Liver (tissue), 9 donors: ENCODE measurements around the gene NUDC. TPM values are rescaled to one million over a fixed set of nuclear protein-coding genes. Genes with fewer than 3 reads are reported as not detected.

ENCODE experiments used
- DNase-seq: peaks from one replicate; pipeline ENCODE4 v3.0.0-alpha.2; 2017; ENCODE audit warnings: low spot score
- H3K27ac ChIP-seq, 2 donors: one replicate each; pipeline ENCODE4 v1.7.0; 2013; ENCODE audit warnings: inconsistent platforms in 2 of 2, low read length in 2 of 2, control low read depth in 1 of 2, low read depth in 1 of 2, mild to moderate bottlenecking in 1 of 2
- H3K27me3 ChIP-seq, 4 donors: one replicate each; pipeline versions ENCODE4 v1.6.1 to v1.7.0; 2013; ENCODE audit warnings: low read length in 3 of 4, inconsistent platforms in 1 of 4, mild to moderate bottlenecking in 1 of 4, moderate library complexity in 1 of 4; ENCODE audit not compliant: control insufficient read depth in 4 of 4, insufficient read depth in 4 of 4
- H3K36me3 ChIP-seq, 4 donors: one replicate each; pipeline versions ENCODE4 v1.6.1 to v1.7.0; 2013; ENCODE audit warnings: low read length in 3 of 4, mild to moderate bottlenecking in 3 of 4, low read depth in 1 of 4, moderate library complexity in 1 of 4; ENCODE audit not compliant: control insufficient read depth in 4 of 4, insufficient read depth in 3 of 4
- H3K4me1 ChIP-seq, 4 donors: one replicate each; pipeline versions ENCODE4 v1.6.1 to v1.7.0; 2013; ENCODE audit warnings: low read length in 3 of 4, mild to moderate bottlenecking in 3 of 4, moderate library complexity in 1 of 4; ENCODE audit not compliant: control insufficient read depth in 4 of 4, insufficient read depth in 4 of 4
- H3K4me3 ChIP-seq, 3 donors: one replicate each; pipeline versions ENCODE4 v1.6.1 to v1.7.0; 2013; ENCODE audit warnings: low read length in 3 of 3, control low read depth in 1 of 3, low read depth in 1 of 3, mild to moderate bottlenecking in 1 of 3
- H3K9ac ChIP-seq, 2 donors: one replicate each; pipeline ENCODE4 v1.7.0; 2013; ENCODE audit warnings: low read length in 2 of 2, mild to moderate bottlenecking in 2 of 2, moderate library complexity in 2 of 2, control low read depth in 1 of 2, low read depth in 1 of 2
- H3K9me3 ChIP-seq, 4 donors: one replicate each; pipeline versions ENCODE4 v1.6.1 to v1.7.0; 2013; ENCODE audit warnings: low read length in 3 of 4; ENCODE audit not compliant: control insufficient read depth in 4 of 4
- ATF3 ChIP-seq: IDR thresholded peaks from 2 replicates; pipeline ENCODE4 v1.6.1; 2016; ENCODE audit warnings: antibody characterized with exemption
- CTCF ChIP-seq: fragments of 150-350 bp; IDR thresholded peaks from 2 replicates; pipeline ENCODE4 v1.5.1; 2017; ENCODE audit warnings: improper control_type of control experiment, low read depth, low read length; ENCODE audit not compliant: missing input control
- EGR1 ChIP-seq, 2 donors: IDR thresholded peaks; 2 replicates each; pipeline ENCODE4 v1.6.1; 2016 to 2018; ENCODE audit warnings: antibody characterized with exemption in 2 of 2, low read depth in 2 of 2
- FOXA2 ChIP-seq: IDR thresholded peaks from 2 replicates; pipeline ENCODE4 v1.6.1; 2016; ENCODE audit warnings: antibody characterized with exemption
- GABPA ChIP-seq, 2 donors: IDR thresholded peaks in 1 of 2; conservative IDR thresholded peaks in 1 of 2; 2 replicates each; pipeline ENCODE4 v1.6.1; 2016; ENCODE audit warnings: antibody characterized with exemption in 2 of 2, mild to moderate bottlenecking in 1 of 2, moderate library complexity in 1 of 2
- HNF4A ChIP-seq, 2 donors: conservative IDR thresholded peaks; 2 replicates each; pipeline ENCODE4 v1.6.1; 2016; ENCODE audit warnings: antibody characterized with exemption in 2 of 2, mild to moderate bottlenecking in 2 of 2
- HNF4G ChIP-seq: IDR thresholded peaks from 2 replicates; pipeline ENCODE4 v1.6.1; 2016; ENCODE audit warnings: antibody characterized with exemption
- JUND ChIP-seq, 2 donors: IDR thresholded peaks; 2 replicates each; pipeline ENCODE4 v1.6.1; 2016; ENCODE audit warnings: antibody characterized with exemption in 2 of 2
- MAX ChIP-seq: IDR thresholded peaks from 2 replicates; pipeline ENCODE4 v1.6.1; 2016; ENCODE audit warnings: antibody characterized with exemption
- NR2F2 ChIP-seq: IDR thresholded peaks from 2 replicates; pipeline ENCODE4 v1.6.1; 2016; ENCODE audit warnings: antibody characterized with exemption
- RAD21 ChIP-seq, 2 donors: IDR thresholded peaks; 2 replicates each; pipeline ENCODE4 v1.6.1; 2016; ENCODE audit warnings: antibody characterized with exemption in 2 of 2, mild to moderate bottlenecking in 2 of 2
- REST ChIP-seq: IDR thresholded peaks from 2 replicates; pipeline ENCODE4 v1.6.1; 2016; ENCODE audit warnings: antibody characterized with exemption, mild to moderate bottlenecking
- SP1 ChIP-seq: IDR thresholded peaks from 2 replicates; pipeline ENCODE4 v1.6.1; 2018; ENCODE audit warnings: antibody characterized with exemption, mild to moderate bottlenecking
- TAF1 ChIP-seq: conservative IDR thresholded peaks from 2 replicates; pipeline ENCODE4 v1.6.1; 2016; ENCODE audit warnings: antibody characterized with exemption, mild to moderate bottlenecking
- YY1 ChIP-seq: IDR thresholded peaks from 2 replicates; pipeline ENCODE4 v1.6.1; 2016; ENCODE audit warnings: antibody characterized with exemption, mild to moderate bottlenecking
- ZBTB33 ChIP-seq: IDR thresholded peaks from 2 replicates; pipeline ENCODE4 v1.6.1; 2016; ENCODE audit warnings: antibody characterized with exemption
- WGBS: extraction: QIAGEN DNeasy Blood & Tissue Kit; methylation state at CpG from one replicate; pipeline ENCODE4 v1.1.7; 2013; 5-methylcytosine and 5-hydroxymethylcytosine counted together
- polyA plus RNA-seq, 2 donors: library from polyadenylated mRNA; stranded (reverse) in 1 of 2; unstranded in 1 of 2; fragments of 200-250 nt in 1 of 2; fragments of >200 nt in 1 of 2; fragmentation: Nextera tagmentation in 1 of 2; extraction: Ambion mirVana in 1 of 2; gene quantifications; one replicate each; pipeline versions ENCODE4 v1.2.1 to v1.2.3, GENCODE V29; 2013 to 2015
- total RNA-seq, 2 donors: library from RNA; depleted of rRNA; stranded (reverse); fragments of >200 nt; gene quantifications; one replicate each; pipeline ENCODE4 v1.2.3, GENCODE V29; 2014
- donor health status: healthy.
- donor health status: healthy.
- donor health status: healthy.
- donor health status: healthy.
- donor health status: healthy.

The NUDC gene
- total and polyA plus RNA-seq, 4 donors = 18.2 to 50.7 (median 36.2) TPM

GRCh38 chr1:26921126-26921539 lies 410 bp upstream of the NUDC start:
- Histone ChIP-seq H3K27ac (peak overlapping the region; percentile 89 to 90), H3K9ac (peak overlapping the region; percentile 60 to 81), H3K9me3 (no peaks in the 10 kb centered on the region), H3K27me3 (no peaks in the 10 kb centered on the region), H3K4me1 (peaks cover 4 to 21% (median 14%) of the 10 kb centered on the region in 4 donors), H3K4me3 (peak overlapping the region; percentile 13 to 41 (median 25)), H3K36me3 (peaks cover 1 to 9% (median 7%) of the 10 kb centered on the region in 4 donors)
- WGBS = 15% methylated on average over 7 of the region's 7 CpGs
- no peak for DNase-seq
- TF ChIP-seq CTCF (no peak), REST (no peak), SP1 (no peak), MAX (no peak), ZBTB33 (no peak), GABPA (IDR thresholded peaks at IDR 0.05 in 1 of 2, conservative IDR thresholded peaks at IDR 0.05 in 1 of 2) (no peak), ATF3 (no peak), EGR1 (IDR thresholded peaks at IDR 0.05; ENCODE audit: low read depth in 2 of 2) (no peak), HNF4G (no peak), FOXA2 (no peak), JUND (IDR thresholded peaks at IDR 0.05) (no peak), HNF4A (conservative IDR thresholded peaks at IDR 0.05) (no peak), RAD21 (IDR thresholded peaks at IDR 0.05) (no peak), TAF1 (no peak), NR2F2 (no peak)

GRCh38 chr1:26922431-26922729 lies 837 bp downstream of the NUDC start:
- Histone ChIP-seq H3K9ac (peak overlapping the region; percentile 54 to 68), H3K27ac (peak overlapping the region; percentile 89 to 90), H3K9me3 (no peaks in the 10 kb centered on the region), H3K27me3 (no peaks in the 10 kb centered on the region), H3K4me3 (peak overlapping the region; percentile 71 to 88 (median 74)), H3K4me1 (peaks cover 4 to 20% (median 12%) of the 10 kb centered on the region in 4 donors), H3K36me3 (peaks cover 1 to 16% (median 13%) of the 10 kb centered on the region in 4 donors)
- WGBS = 12% methylated on average over 6 of the region's 6 CpGs
- DNase-seq = no peak
- TF ChIP-seq HNF4G (no peak), CTCF (no peak), YY1 (no peak), ZBTB33 (no peak)
